HEK293 (cell line): ENCODE measurements around the gene CCDC63.

Experiments used
- CTCF ChIA-PET: fragments of 350-600 bp; formaldehyde crosslinking; extraction: SDS; loops from one replicate; lab custom pipeline; 2021; ENCODE audit warnings: antibody characterized with exemption; lab: Yijun Ruan, JAX
- POLR2A ChIA-PET: fragments of 300-600 bp; formaldehyde crosslinking; extraction: SDS; loops from one replicate; lab custom pipeline; 2020; ENCODE audit warnings: antibody characterized with exemption, inconsistent platforms; lab: Yijun Ruan, JAX
- H3K27ac ChIP-seq: fragments of 200-500 bp; sonication (Bioruptor generic); 2 replicates; pipeline ENCODE4 v1.5.1; 2014; ENCODE audit warnings: low read depth, low read length, control low read depth, inconsistent platforms; ENCODE audit errors: extremely low read depth
- H3K36me3 ChIP-seq, 2 experiments: fragments of 200-500 bp in 1 of 2; sonication (Bioruptor generic) in 1 of 2; 1 replicate in 1 of 2; 2 replicates in 1 of 2; pipeline ENCODE4 v1.5.1; 2014 to 2017; ENCODE audit warnings: inconsistent platforms in 2 of 2, low read length in 2 of 2; ENCODE audit not compliant: control insufficient read depth in 2 of 2, insufficient read depth in 1 of 2
- H3K4me1 ChIP-seq: fragments of 200-500 bp; sonication (Bioruptor generic); 2 replicates; pipeline ENCODE4 v1.5.1; 2014; ENCODE audit warnings: mild to moderate bottlenecking, low read length, inconsistent platforms; ENCODE audit not compliant: control insufficient read depth, insufficient read depth
- H3K4me3 ChIP-seq: 2 replicates; pipeline ENCODE4 v1.5.1; 2011; ENCODE audit warnings: low read depth, mild to moderate bottlenecking, control low read depth, low read length, moderate library complexity
- H3K9me3 ChIP-seq: fragments of 200-500 bp; sonication (Bioruptor generic); 2 replicates; pipeline ENCODE4 v1.5.1; 2014; ENCODE audit warnings: low read depth, low read length, inconsistent platforms; ENCODE audit not compliant: control insufficient read depth, insufficient read depth
- KLF9 ChIP-seq: fragments of 450-650 bp; formaldehyde crosslinking; IDR thresholded peaks from 2 replicates; pipeline ENCODE4 v1.5.1; 2016; ENCODE audit warnings: missing biosample characterization, missing genetic modification characterization, low read depth
- MZF1 ChIP-seq: fragments of 450-650 bp; formaldehyde crosslinking; IDR thresholded peaks from 2 replicates; pipeline ENCODE4 v1.5.1; 2017; ENCODE audit warnings: missing biosample characterization, missing genetic modification characterization, borderline replicate concordance
- YY2 ChIP-seq: fragments of 450-650 bp; formaldehyde crosslinking; IDR thresholded peaks from 2 replicates; pipeline ENCODE4 v1.5.1; 2016; ENCODE audit warnings: missing biosample characterization, missing genetic modification characterization
- ZBTB21 ChIP-seq: fragments of 450-650 bp; formaldehyde crosslinking; IDR thresholded peaks from 2 replicates; pipeline ENCODE4 v1.5.1; 2017; ENCODE audit warnings: missing biosample characterization, missing genetic modification characterization
- ZNF560 ChIP-seq: fragments of 450-650 bp; formaldehyde crosslinking; IDR thresholded peaks from 2 replicates; pipeline ENCODE4 v1.5.1; 2017; ENCODE audit warnings: missing biosample characterization, missing genetic modification characterization, borderline replicate concordance
- ZNF585B ChIP-seq: fragments of 450-650 bp; formaldehyde crosslinking; IDR thresholded peaks from 2 replicates; pipeline ENCODE4 v1.5.1; 2016; ENCODE audit warnings: missing biosample characterization, missing genetic modification characterization
- ZNF623 ChIP-seq: fragments of 450-650 bp; formaldehyde crosslinking; IDR thresholded peaks from 2 replicates; pipeline ENCODE4 v1.5.1; 2016; ENCODE audit warnings: missing biosample characterization, missing genetic modification characterization
- ZNF701 ChIP-seq: fragments of 450-650 bp; formaldehyde crosslinking; IDR thresholded peaks from 2 replicates; pipeline ENCODE4 v1.5.1; 2016; ENCODE audit warnings: missing biosample characterization, missing genetic modification characterization
- ZNF768 ChIP-seq: fragments of 450-650 bp; formaldehyde crosslinking; IDR thresholded peaks from 2 replicates; pipeline ENCODE4 v1.5.1; 2018; ENCODE audit warnings: missing biosample characterization, mild to moderate bottlenecking, missing genetic modification characterization
- ZNF777 ChIP-seq: fragments of 450-650 bp; formaldehyde crosslinking; IDR thresholded peaks from 2 replicates; pipeline ENCODE4 v1.5.1; 2017; ENCODE audit warnings: missing biosample characterization, missing genetic modification characterization, borderline replicate concordance
- ZXDB ChIP-seq: fragments of 450-650 bp; formaldehyde crosslinking; IDR thresholded peaks from 2 replicates; pipeline ENCODE4 v1.5.1; 2016; ENCODE audit warnings: missing biosample characterization, missing genetic modification characterization
- TF ChIP-seq, protein P1 (sequence below): fragments of 450-650 bp; formaldehyde crosslinking; IDR thresholded peaks from 2 replicates; pipeline ENCODE4 v1.5.1; 2016; ENCODE audit warnings: missing biosample characterization, missing genetic modification characterization
- TF ChIP-seq, protein P2 (sequence below): sonication (generic); formaldehyde crosslinking; IDR thresholded peaks from 2 replicates; pipeline ENCODE4 v1.8.1; 2022; ENCODE audit warnings: mild to moderate bottlenecking, moderate library complexity, missing genetic modification reagents
- TF ChIP-seq, protein P3 (sequence below): fragments of 450-650 bp; formaldehyde crosslinking; conservative IDR thresholded peaks from 2 replicates; pipeline ENCODE4 v1.5.1; 2016; ENCODE audit warnings: low read depth, missing biosample characterization, missing genetic modification characterization
- TF ChIP-seq, protein P4 (sequence below): fragments of 450-650 bp; formaldehyde crosslinking; IDR thresholded peaks from 2 replicates; pipeline ENCODE4 v1.5.1; 2016; ENCODE audit warnings: missing biosample characterization, missing genetic modification characterization
- TF ChIP-seq, protein P5 (sequence below): fragments of 450-650 bp; formaldehyde crosslinking; IDR thresholded peaks from 2 replicates; pipeline ENCODE4 v1.5.1; 2016; ENCODE audit warnings: missing biosample characterization, missing genetic modification characterization, low read depth
- TF ChIP-seq, protein P6 (sequence below): fragments of 450-650 bp; formaldehyde crosslinking; IDR thresholded peaks from 2 replicates; pipeline ENCODE4 v1.5.1; 2016; ENCODE audit warnings: missing biosample characterization, missing genetic modification characterization, borderline replicate concordance

Gene CCDC63

DNA sequence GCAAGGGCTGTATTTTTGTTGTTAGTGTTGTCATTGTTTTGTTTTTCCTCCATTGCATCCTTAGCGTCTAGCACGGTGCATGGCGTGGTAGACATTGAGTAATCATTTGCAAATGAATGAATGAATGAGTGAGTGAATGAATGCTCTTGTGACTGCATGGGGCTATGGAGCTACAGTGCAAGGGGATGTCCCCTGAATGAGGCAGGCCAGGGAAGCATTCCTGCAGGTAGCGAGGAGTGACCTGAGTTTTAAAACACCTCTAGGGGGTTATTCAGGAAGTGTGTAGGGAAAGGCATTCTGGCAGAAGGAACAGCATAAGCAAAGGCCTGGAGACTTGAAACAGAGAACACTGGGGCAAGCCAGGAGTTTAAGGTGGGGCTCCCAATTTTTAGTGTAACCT, 56.7 kb downstream of the CCDC63 start:
- POLR2A ChIA-PET = no interaction called here
- H3K36me3 ChIP-seq = no peaks in the 10 kb centered on the region
- H3K9me3 ChIP-seq = no peaks in the 10 kb centered on the region
- no peak overlapping the region for H3K4me3 ChIP-seq
- no peak overlapping the region for H3K27ac ChIP-seq
- H3K4me1 ChIP-seq = no peaks in the 10 kb centered on the region
- TF ChIP-seq ZXDB (tag by site-specific recombination) = no peak
- TF ChIP-seq ZBTB21 = no peak
- TF ChIP-seq ZNF768 = no peak
- TF ChIP-seq, protein P1, sequence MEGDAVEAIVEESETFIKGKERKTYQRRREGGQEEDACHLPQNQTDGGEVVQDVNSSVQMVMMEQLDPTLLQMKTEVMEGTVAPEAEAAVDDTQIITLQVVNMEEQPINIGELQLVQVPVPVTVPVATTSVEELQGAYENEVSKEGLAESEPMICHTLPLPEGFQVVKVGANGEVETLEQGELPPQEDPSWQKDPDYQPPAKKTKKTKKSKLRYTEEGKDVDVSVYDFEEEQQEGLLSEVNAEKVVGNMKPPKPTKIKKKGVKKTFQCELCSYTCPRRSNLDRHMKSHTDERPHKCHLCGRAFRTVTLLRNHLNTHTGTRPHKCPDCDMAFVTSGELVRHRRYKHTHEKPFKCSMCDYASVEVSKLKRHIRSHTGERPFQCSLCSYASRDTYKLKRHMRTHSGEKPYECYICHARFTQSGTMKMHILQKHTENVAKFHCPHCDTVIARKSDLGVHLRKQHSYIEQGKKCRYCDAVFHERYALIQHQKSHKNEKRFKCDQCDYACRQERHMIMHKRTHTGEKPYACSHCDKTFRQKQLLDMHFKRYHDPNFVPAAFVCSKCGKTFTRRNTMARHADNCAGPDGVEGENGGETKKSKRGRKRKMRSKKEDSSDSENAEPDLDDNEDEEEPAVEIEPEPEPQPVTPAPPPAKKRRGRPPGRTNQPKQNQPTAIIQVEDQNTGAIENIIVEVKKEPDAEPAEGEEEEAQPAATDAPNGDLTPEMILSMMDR (tag by site-specific recombination) = no peak
- TF ChIP-seq KLF9 (tag by site-specific recombination) = no peak
- TF ChIP-seq, protein P2, sequence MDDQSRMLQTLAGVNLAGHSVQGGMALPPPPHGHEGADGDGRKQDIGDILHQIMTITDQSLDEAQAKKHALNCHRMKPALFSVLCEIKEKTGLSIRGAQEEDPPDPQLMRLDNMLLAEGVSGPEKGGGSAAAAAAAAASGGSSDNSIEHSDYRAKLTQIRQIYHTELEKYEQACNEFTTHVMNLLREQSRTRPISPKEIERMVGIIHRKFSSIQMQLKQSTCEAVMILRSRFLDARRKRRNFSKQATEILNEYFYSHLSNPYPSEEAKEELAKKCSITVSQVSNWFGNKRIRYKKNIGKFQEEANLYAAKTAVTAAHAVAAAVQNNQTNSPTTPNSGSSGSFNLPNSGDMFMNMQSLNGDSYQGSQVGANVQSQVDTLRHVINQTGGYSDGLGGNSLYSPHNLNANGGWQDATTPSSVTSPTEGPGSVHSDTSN = no peak
- TF ChIP-seq, protein P3, sequence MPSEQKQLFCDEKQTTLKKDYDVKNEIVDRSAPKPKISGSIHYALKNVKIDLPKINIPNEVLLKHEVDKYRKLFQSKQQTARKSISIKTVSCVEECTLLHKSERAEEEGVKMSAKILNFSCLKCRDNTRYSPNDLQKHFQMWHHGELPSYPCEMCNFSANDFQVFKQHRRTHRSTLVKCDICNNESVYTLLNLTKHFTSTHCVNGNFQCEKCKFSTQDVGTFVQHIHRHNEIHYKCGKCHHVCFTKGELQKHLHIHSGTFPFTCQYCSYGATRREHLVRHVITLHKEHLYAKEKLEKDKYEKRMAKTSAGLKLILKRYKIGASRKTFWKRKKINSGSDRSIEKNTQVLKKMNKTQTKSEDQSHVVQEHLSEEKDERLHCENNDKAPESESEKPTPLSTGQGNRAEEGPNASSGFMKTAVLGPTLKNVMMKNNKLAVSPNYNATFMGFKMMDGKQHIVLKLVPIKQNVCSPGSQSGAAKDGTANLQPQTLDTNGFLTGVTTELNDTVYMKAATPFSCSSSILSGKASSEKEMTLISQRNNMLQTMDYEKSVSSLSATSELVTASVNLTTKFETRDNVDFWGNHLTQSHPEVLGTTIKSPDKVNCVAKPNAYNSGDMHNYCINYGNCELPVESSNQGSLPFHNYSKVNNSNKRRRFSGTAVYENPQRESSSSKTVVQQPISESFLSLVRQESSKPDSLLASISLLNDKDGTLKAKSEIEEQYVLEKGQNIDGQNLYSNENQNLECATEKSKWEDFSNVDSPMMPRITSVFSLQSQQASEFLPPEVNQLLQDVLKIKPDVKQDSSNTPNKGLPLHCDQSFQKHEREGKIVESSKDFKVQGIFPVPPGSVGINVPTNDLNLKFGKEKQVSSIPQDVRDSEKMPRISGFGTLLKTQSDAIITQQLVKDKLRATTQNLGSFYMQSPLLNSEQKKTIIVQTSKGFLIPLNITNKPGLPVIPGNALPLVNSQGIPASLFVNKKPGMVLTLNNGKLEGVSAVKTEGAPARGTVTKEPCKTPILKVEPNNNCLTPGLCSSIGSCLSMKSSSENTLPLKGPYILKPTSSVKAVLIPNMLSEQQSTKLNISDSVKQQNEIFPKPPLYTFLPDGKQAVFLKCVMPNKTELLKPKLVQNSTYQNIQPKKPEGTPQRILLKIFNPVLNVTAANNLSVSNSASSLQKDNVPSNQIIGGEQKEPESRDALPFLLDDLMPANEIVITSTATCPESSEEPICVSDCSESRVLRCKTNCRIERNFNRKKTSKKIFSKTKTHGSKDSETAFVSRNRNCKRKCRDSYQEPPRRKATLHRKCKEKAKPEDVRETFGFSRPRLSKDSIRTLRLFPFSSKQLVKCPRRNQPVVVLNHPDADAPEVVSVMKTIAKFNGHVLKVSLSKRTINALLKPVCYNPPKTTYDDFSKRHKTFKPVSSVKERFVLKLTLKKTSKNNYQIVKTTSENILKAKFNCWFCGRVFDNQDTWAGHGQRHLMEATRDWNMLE (tag by site-specific recombination) = no peak
- TF ChIP-seq, protein P4, sequence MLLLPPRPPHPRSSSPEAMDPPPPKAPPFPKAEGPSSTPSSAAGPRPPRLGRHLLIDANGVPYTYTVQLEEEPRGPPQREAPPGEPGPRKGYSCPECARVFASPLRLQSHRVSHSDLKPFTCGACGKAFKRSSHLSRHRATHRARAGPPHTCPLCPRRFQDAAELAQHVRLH (tag by site-specific recombination) = no peak
- TF ChIP-seq, protein P5, sequence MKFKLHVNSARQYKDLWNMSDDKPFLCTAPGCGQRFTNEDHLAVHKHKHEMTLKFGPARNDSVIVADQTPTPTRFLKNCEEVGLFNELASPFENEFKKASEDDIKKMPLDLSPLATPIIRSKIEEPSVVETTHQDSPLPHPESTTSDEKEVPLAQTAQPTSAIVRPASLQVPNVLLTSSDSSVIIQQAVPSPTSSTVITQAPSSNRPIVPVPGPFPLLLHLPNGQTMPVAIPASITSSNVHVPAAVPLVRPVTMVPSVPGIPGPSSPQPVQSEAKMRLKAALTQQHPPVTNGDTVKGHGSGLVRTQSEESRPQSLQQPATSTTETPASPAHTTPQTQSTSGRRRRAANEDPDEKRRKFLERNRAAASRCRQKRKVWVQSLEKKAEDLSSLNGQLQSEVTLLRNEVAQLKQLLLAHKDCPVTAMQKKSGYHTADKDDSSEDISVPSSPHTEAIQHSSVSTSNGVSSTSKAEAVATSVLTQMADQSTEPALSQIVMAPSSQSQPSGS (tag by site-specific recombination) = no peak
- no peak for TF ChIP-seq YY2
- TF ChIP-seq ZNF777 (tag by site-specific recombination) = no peak
- no peak for TF ChIP-seq ZNF560 (tag by site-specific recombination)
- TF ChIP-seq ZNF701 (tag by site-specific recombination) = no peak
- TF ChIP-seq ZNF585B = no peak
- no peak for TF ChIP-seq ZNF623 (tag by site-specific recombination)
- TF ChIP-seq, protein P6, sequence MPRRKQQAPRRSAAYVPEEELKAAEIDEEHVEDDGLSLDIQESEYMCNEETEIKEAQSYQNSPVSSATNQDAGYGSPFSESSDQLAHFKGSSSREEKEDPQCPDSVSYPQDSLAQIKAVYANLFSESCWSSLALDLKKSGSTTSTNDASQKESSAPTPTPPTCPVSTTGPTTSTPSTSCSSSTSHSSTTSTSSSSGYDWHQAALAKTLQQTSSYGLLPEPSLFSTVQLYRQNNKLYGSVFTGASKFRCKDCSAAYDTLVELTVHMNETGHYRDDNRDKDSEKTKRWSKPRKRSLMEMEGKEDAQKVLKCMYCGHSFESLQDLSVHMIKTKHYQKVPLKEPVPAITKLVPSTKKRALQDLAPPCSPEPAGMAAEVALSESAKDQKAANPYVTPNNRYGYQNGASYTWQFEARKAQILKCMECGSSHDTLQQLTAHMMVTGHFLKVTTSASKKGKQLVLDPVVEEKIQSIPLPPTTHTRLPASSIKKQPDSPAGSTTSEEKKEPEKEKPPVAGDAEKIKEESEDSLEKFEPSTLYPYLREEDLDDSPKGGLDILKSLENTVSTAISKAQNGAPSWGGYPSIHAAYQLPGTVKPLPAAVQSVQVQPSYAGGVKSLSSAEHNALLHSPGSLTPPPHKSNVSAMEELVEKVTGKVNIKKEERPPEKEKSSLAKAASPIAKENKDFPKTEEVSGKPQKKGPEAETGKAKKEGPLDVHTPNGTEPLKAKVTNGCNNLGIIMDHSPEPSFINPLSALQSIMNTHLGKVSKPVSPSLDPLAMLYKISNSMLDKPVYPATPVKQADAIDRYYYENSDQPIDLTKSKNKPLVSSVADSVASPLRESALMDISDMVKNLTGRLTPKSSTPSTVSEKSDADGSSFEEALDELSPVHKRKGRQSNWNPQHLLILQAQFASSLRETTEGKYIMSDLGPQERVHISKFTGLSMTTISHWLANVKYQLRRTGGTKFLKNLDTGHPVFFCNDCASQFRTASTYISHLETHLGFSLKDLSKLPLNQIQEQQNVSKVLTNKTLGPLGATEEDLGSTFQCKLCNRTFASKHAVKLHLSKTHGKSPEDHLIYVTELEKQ (tag by site-specific recombination) = no peak
- no peak for TF ChIP-seq MZF1
- CTCF ChIA-PET = no interaction called here
